CD8-positive, alpha-beta memory T cell (primary cell): Measurements from ENCODE around the gene CFTR. TPM values are rescaled to one million over a fixed set of nuclear protein-coding genes. Genes with fewer than 3 reads are reported as not detected.

Source experiments
- CTCF ChIA-PET: fragments of 350-600 bp; sonication (Branson Sonifier 250); formaldehyde crosslinking; loops from one replicate; lab custom pipeline; 2021; ENCODE audit warnings: antibody characterized with exemption; lab: Charles Lee
- POLR2A ChIA-PET: fragments of 350-600 bp; sonication (Branson Sonifier 250); formaldehyde crosslinking; loops from one replicate; lab custom pipeline; 2021; ENCODE audit warnings: antibody characterized with exemption; lab: Charles Lee
- DNase-seq, 5 donors: peaks; one replicate each; pipeline versions ENCODE4 v3.0.0 to v3.0.0-alpha.2; 2020 to 2022; ENCODE audit warnings: mixed read lengths in 1 of 5
- H3K27ac ChIP-seq: one replicate; pipeline ENCODE4 v1.7.0; 2013; ENCODE audit warnings: low read depth, mild to moderate bottlenecking, low read length, moderate library complexity
- H3K27me3 ChIP-seq: 2 replicates; pipeline ENCODE4 v1.7.0; 2013; ENCODE audit warnings: low read length, mild to moderate bottlenecking; ENCODE audit not compliant: insufficient read depth, poor library complexity, severe bottlenecking
- H3K36me3 ChIP-seq: 2 replicates; pipeline ENCODE4 v1.7.0; 2013; ENCODE audit warnings: mild to moderate bottlenecking, low read length, moderate library complexity; ENCODE audit not compliant: insufficient read depth
- H3K4me1 ChIP-seq: 2 replicates; pipeline ENCODE4 v1.7.0; 2013; ENCODE audit warnings: mild to moderate bottlenecking, low read length, moderate library complexity; ENCODE audit not compliant: insufficient read depth
- H3K4me3 ChIP-seq: 2 replicates; pipeline ENCODE4 v1.7.0; 2013; ENCODE audit warnings: mild to moderate bottlenecking, low read length
- H3K9me3 ChIP-seq: 2 replicates; pipeline ENCODE4 v1.7.0; 2013; ENCODE audit warnings: mild to moderate bottlenecking, low read length
- H3K27ac Mint-ChIP-seq, 8 donors: one replicate each; pipeline ENCODE4 v1.8.0; 2020 to 2021; ENCODE audit warnings: mixed read lengths in 8 of 8, mild to moderate bottlenecking in 6 of 8, inconsistent platforms in 3 of 8, moderate library complexity in 3 of 8
- H3K27me3 Mint-ChIP-seq, 2 donors: one replicate each; pipeline ENCODE4 v1.8.0; 2020 to 2021; ENCODE audit warnings: mixed read lengths in 2 of 2, mild to moderate bottlenecking in 1 of 2, moderate library complexity in 1 of 2
- H3K36me3 Mint-ChIP-seq, 3 donors: one replicate each; pipeline ENCODE4 v1.8.0; 2020 to 2021; ENCODE audit warnings: mixed read lengths in 3 of 3, inconsistent platforms in 1 of 3, mild to moderate bottlenecking in 1 of 3
- H3K4me1 Mint-ChIP-seq, 3 donors: one replicate each; pipeline ENCODE4 v1.8.0; 2020 to 2021; ENCODE audit warnings: mixed read lengths in 3 of 3, inconsistent platforms in 1 of 3, mild to moderate bottlenecking in 1 of 3
- H3K4me3 Mint-ChIP-seq, 7 donors: one replicate each; pipeline ENCODE4 v1.8.0; 2020 to 2021; ENCODE audit warnings: mixed read lengths in 7 of 7, mild to moderate bottlenecking in 6 of 7, moderate library complexity in 4 of 7, inconsistent platforms in 2 of 7
- H3K9me3 Mint-ChIP-seq, 5 donors: one replicate each; pipeline ENCODE4 v1.8.0; 2020 to 2022; ENCODE audit warnings: mixed read lengths in 5 of 5, mild to moderate bottlenecking in 3 of 5, moderate library complexity in 2 of 5, inconsistent platforms in 1 of 5
- polyA plus RNA-seq: library from polyadenylated mRNA; unstranded; fragments of 300-500 nt; fragmentation: Illumina TruSeq; gene quantifications from one replicate; pipeline ENCODE4 v1.2.3, GENCODE V29; 2021
- total RNA-seq, 2 experiments: library from RNA; stranded (reverse); gene quantifications; one replicate each; pipeline ENCODE4 v1.2.3, GENCODE V29; 2021

CFTR gene
- total and polyA plus RNA-seq, 3 experiments from 2014 or later, result not detected

DNA sequence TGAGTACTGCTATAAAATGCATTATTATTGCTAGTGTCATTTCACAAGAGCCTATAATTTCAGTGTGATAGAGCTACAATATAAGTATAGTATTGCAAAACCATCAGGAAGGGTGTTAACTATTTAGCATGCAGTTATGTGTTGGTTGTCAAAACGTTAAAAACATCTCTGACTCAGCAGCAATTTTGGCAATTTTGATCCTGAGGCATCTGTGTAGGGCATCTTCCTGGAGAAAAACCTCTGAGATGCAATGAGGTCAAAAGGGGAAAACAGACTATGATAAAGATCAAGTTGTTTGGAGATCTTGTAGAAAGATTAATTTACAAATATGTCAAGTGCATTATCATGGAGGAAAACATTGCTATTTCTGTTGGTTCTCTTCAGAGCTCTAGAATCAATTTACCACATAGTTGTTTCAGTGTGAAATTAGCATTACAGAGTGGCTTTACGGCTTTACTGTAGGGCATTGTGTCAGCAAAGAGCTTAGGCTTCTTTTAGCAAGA is 5.3 kb downstream of the CFTR start:
- no peaks in the 10 kb centered on the region for H3K27me3 ChIP-seq
- Mint-ChIP-seq H3K36me3 (no peaks in the 10 kb centered on the region), H3K9me3 (peaks cover 0 to 5% (median 0%) of the 10 kb centered on the region in 5 donors), H3K4me1 (no peaks in the 10 kb centered on the region), H3K4me3 (no peak overlapping the region), H3K27ac (no peak overlapping the region), H3K27me3 (peaks cover 3 to 4% of the 10 kb centered on the region in 2 donors)
- ChIA-PET CTCF (interaction anchor here (1.4 kb wide), 1 partner anchor 9 kb away, joined by 3 read pairs; no protein-coding TSS in a partner anchor), POLR2A (no interaction called here)
- H3K27ac ChIP-seq, result no peak overlapping the region
- no peaks in the 10 kb centered on the region for H3K9me3 ChIP-seq
- no peaks in the 10 kb centered on the region for H3K4me1 ChIP-seq
- DNase-seq, result no peak
- H3K36me3 ChIP-seq, result no peaks in the 10 kb centered on the region
- H3K4me3 ChIP-seq, result no peak overlapping the region

GRCh38 chr7:117489016-117489415 is 9.2 kb downstream of the CFTR start:
- no peak overlapping the region for H3K4me3 Mint-ChIP-seq
- no peaks in the 10 kb centered on the region for H3K9me3 Mint-ChIP-seq
- Histone ChIP-seq H3K27ac (no peak overlapping the region), H3K9me3 (no peaks in the 10 kb centered on the region), H3K36me3 (no peaks in the 10 kb centered on the region), H3K27me3 (no peaks in the 10 kb centered on the region), H3K4me1 (no peaks in the 10 kb centered on the region), H3K4me3 (no peak overlapping the region)
- ChIA-PET POLR2A (no interaction called here), CTCF (no interaction called here)
- no peaks in the 10 kb centered on the region for H3K4me1 Mint-ChIP-seq
- no peak for DNase-seq
- no peaks in the 10 kb centered on the region for H3K27me3 Mint-ChIP-seq
- H3K36me3 Mint-ChIP-seq, result no peaks in the 10 kb centered on the region
- no peak overlapping the region for H3K27ac Mint-ChIP-seq

- Mint-ChIP-seq H3K4me1 (no peaks in the 10 kb centered on the region), H3K4me3 (no peak overlapping the region), H3K36me3 (no peaks in the 10 kb centered on the region), H3K27ac (no peak overlapping the region), H3K9me3 (no peaks in the 10 kb centered on the region), H3K27me3 (no peaks in the 10 kb centered on the region)
- Histone ChIP-seq H3K36me3 (no peaks in the 10 kb centered on the region), H3K4me3 (no peak overlapping the region), H3K27ac (no peak overlapping the region), H3K27me3 (no peaks in the 10 kb centered on the region), H3K9me3 (no peaks in the 10 kb centered on the region), H3K4me1 (no peaks in the 10 kb centered on the region)
- ChIA-PET POLR2A (no interaction called here), CTCF (no interaction called here)
- DNase-seq, result no peak
Observed at GRCh38 chr7:117489430-117489829, 9.6 kb downstream of the CFTR start.

- H3K36me3 Mint-ChIP-seq, result no peaks in the 10 kb centered on the region
- H3K4me1 Mint-ChIP-seq, result no peaks in the 10 kb centered on the region
- no peak overlapping the region for H3K27ac ChIP-seq
- H3K4me1 ChIP-seq, result no peaks in the 10 kb centered on the region
- no peak for DNase-seq
- H3K9me3 Mint-ChIP-seq, result no peaks in the 10 kb centered on the region
- CTCF ChIA-PET, result no interaction called here
- H3K36me3 ChIP-seq, result no peaks in the 10 kb centered on the region
- H3K9me3 ChIP-seq, result no peaks in the 10 kb centered on the region
- H3K27ac Mint-ChIP-seq, result no peak overlapping the region
- H3K4me3 Mint-ChIP-seq, result no peak overlapping the region
- no peaks in the 10 kb centered on the region for H3K27me3 Mint-ChIP-seq
- POLR2A ChIA-PET, result no interaction called here
- no peak overlapping the region for H3K4me3 ChIP-seq
- H3K27me3 ChIP-seq, result no peaks in the 10 kb centered on the region
Observed at GRCh38 chr7:117489911-117490310, 10.1 kb downstream of the CFTR start.

GRCh38 chr7:117492649-117493048 is 12.8 kb downstream of the CFTR start:
- no peak overlapping the region for H3K4me3 ChIP-seq
- Mint-ChIP-seq H3K36me3 (no peaks in the 10 kb centered on the region), H3K9me3 (no peaks in the 10 kb centered on the region), H3K4me1 (no peaks in the 10 kb centered on the region), H3K27me3 (no peaks in the 10 kb centered on the region), H3K27ac (no peak overlapping the region), H3K4me3 (no peak overlapping the region)
- ChIA-PET CTCF (no interaction called here), POLR2A (no interaction called here)
- H3K4me1 ChIP-seq, result no peaks in the 10 kb centered on the region
- H3K36me3 ChIP-seq, result no peaks in the 10 kb centered on the region
- H3K27me3 ChIP-seq, result no peaks in the 10 kb centered on the region
- H3K9me3 ChIP-seq, result no peaks in the 10 kb centered on the region
- no peak overlapping the region for H3K27ac ChIP-seq
- DNase-seq, result no peak

DNA sequence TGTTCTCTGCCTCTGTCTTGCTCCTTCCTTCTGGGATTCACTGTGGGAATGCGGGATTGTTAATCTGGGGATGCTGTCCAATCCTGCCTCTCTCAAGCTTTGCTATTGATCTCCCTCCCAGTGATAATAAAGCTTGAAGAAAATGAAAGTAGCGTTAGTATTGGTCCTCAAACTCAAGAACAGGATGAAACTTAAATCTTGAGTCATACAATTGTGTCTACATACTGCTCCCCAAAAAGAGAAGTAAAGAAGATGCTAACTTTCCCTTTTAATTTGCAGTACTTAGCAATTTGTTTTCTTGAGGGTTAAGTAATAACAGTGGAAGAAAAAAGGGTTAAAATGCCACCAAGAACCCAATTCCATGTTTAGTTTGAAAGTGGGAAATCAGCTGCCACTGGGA is 13.6 kb downstream of the CFTR start:
- CTCF ChIA-PET, result interaction anchor here (1.0 kb wide), 1 partner anchor 9 kb away, joined by 3 read pairs; no protein-coding TSS in a partner anchor
- H3K36me3 ChIP-seq, result no peaks in the 10 kb centered on the region
- DNase-seq, result no peak
- Mint-ChIP-seq H3K4me3 (no peak overlapping the region), H3K27me3 (no peaks in the 10 kb centered on the region), H3K4me1 (no peaks in the 10 kb centered on the region), H3K9me3 (no peaks in the 10 kb centered on the region), H3K36me3 (no peaks in the 10 kb centered on the region), H3K27ac (no peak overlapping the region)
- no peaks in the 10 kb centered on the region for H3K9me3 ChIP-seq
- no peaks in the 10 kb centered on the region for H3K27me3 ChIP-seq
- no peaks in the 10 kb centered on the region for H3K4me1 ChIP-seq
- no peak overlapping the region for H3K4me3 ChIP-seq
- H3K27ac ChIP-seq, result no peak overlapping the region
- POLR2A ChIA-PET, result no interaction called here

GRCh38 chr7:117495308-117495707 is 15.5 kb downstream of the CFTR start:
- peaks cover 0 to 2% (median 0%) of the 10 kb centered on the region in 5 donors for H3K9me3 Mint-ChIP-seq
- ChIA-PET CTCF (no interaction called here), POLR2A (no interaction called here)
- H3K36me3 ChIP-seq, result no peaks in the 10 kb centered on the region
- no peaks in the 10 kb centered on the region for H3K27me3 ChIP-seq
- no peaks in the 10 kb centered on the region for H3K4me1 Mint-ChIP-seq
- no peak overlapping the region for H3K27ac ChIP-seq
- no peaks in the 10 kb centered on the region for H3K9me3 ChIP-seq
- no peak overlapping the region for H3K4me3 ChIP-seq
- H3K27me3 Mint-ChIP-seq, result no peaks in the 10 kb centered on the region
- H3K4me1 ChIP-seq, result no peaks in the 10 kb centered on the region
- H3K4me3 Mint-ChIP-seq, result no peak overlapping the region
- H3K27ac Mint-ChIP-seq, result no peak overlapping the region
- H3K36me3 Mint-ChIP-seq, result no peaks in the 10 kb centered on the region
- DNase-seq, result no peak

DNA sequence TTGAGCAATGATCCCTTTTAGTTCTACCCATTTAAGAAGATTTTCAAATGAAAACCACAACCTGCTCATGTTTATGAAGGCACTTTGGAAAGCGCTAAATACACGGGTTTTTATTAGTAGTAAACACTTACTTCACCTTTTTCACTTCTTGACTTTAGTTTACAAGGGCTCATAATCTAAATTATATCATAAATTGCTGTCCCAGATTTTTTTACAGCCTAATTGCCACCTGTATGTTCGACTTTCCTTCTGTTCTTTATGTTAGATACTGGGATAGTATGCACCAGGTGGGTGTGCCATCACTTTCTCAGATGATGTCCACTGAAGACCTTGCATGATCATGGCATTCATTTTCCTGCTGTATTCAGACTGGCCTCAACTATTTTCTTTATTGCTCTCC is 22.5 kb downstream of the CFTR start:
- CTCF ChIA-PET, result no interaction called here
- H3K36me3 Mint-ChIP-seq, result no peaks in the 10 kb centered on the region
- no peak overlapping the region for H3K4me3 Mint-ChIP-seq
- Histone ChIP-seq H3K4me1 (no peaks in the 10 kb centered on the region), H3K36me3 (no peaks in the 10 kb centered on the region), H3K9me3 (no peaks in the 10 kb centered on the region), H3K27me3 (no peaks in the 10 kb centered on the region), H3K4me3 (no peak overlapping the region), H3K27ac (no peak overlapping the region)
- POLR2A ChIA-PET, result no interaction called here
- peaks cover 0 to 2% (median 1%) of the 10 kb centered on the region in 5 donors for H3K9me3 Mint-ChIP-seq
- DNase-seq, result no peak
- no peaks in the 10 kb centered on the region for H3K4me1 Mint-ChIP-seq
- no peaks in the 10 kb centered on the region for H3K27me3 Mint-ChIP-seq
- no peak overlapping the region for H3K27ac Mint-ChIP-seq

GRCh38 chr7:117505238-117505637 is 25.4 kb downstream of the CFTR start:
- H3K4me1 ChIP-seq, result no peaks in the 10 kb centered on the region
- Mint-ChIP-seq H3K4me1 (no peaks in the 10 kb centered on the region), H3K27me3 (no peaks in the 10 kb centered on the region), H3K36me3 (no peaks in the 10 kb centered on the region), H3K27ac (no peak overlapping the region), H3K9me3 (peaks cover 0 to 3% (median 2%) of the 10 kb centered on the region in 5 donors), H3K4me3 (no peak overlapping the region)
- POLR2A ChIA-PET, result no interaction called here
- DNase-seq, result no peak
- CTCF ChIA-PET, result no interaction called here
- no peak overlapping the region for H3K27ac ChIP-seq
- H3K27me3 ChIP-seq, result no peaks in the 10 kb centered on the region
- no peak overlapping the region for H3K4me3 ChIP-seq
- no peaks in the 10 kb centered on the region for H3K36me3 ChIP-seq
- H3K9me3 ChIP-seq, result no peaks in the 10 kb centered on the region
